HepG2 (cell line): ENCODE measurements around the gene ANKS4B. TPM values are rescaled to one million over a fixed set of nuclear protein-coding genes. Genes with fewer than 3 reads are reported as not detected.

Experiments
- BATF2 ChIP-seq: sonication (generic); formaldehyde crosslinking; IDR thresholded peaks from 2 replicates; pipeline ENCODE4 v1.8.0; 2022; ENCODE audit warnings: mild to moderate bottlenecking, missing genetic modification reagents, moderate library complexity
- DZIP1 ChIP-seq: sonication (generic); formaldehyde crosslinking; IDR thresholded peaks from 2 replicates; pipeline ENCODE4 v1.5.0; 2020; ENCODE audit warnings: mild to moderate bottlenecking, missing genetic modification reagents
- FLYWCH1 ChIP-seq: sonication (generic); formaldehyde crosslinking; IDR thresholded peaks from 2 replicates; pipeline ENCODE4 v1.8.1; 2023; ENCODE audit warnings: mild to moderate bottlenecking, missing genetic modification reagents
- HMGXB3 ChIP-seq: sonication (generic); formaldehyde crosslinking; IDR thresholded peaks from 2 replicates; pipeline ENCODE4 v1.4.0; 2020; ENCODE audit warnings: missing genetic modification reagents, borderline replicate concordance
- MAFF ChIP-seq: IDR thresholded peaks from 2 replicates; pipeline ENCODE4 v1.6.1; 2011; ENCODE audit warnings: low read depth, low read length, improper control_type of control experiment
- PBX3 ChIP-seq: sonication (generic); formaldehyde crosslinking; IDR thresholded peaks from 2 replicates; pipeline ENCODE4 v1.8.1; 2023; ENCODE audit warnings: missing genetic modification reagents, inconsistent platforms, borderline replicate concordance
- RFX1 ChIP-seq: fragments of 450-650 bp; IDR thresholded peaks from 2 replicates; pipeline ENCODE4 v1.6.1; 2017
- SNAPC4 ChIP-seq: sonication (generic); formaldehyde crosslinking; IDR thresholded peaks from 2 replicates; pipeline ENCODE4 v1.4.0; 2020; ENCODE audit warnings: mild to moderate bottlenecking, missing genetic modification reagents
- ZNF558 ChIP-seq: sonication (generic); formaldehyde crosslinking; IDR thresholded peaks from 2 replicates; pipeline ENCODE4 v1.9.0; 2022; ENCODE audit warnings: mild to moderate bottlenecking, missing genetic modification reagents, borderline replicate concordance
- ZNF614 ChIP-seq: IDR thresholded peaks from 2 replicates; pipeline ENCODE4 v1.6.1; 2018; ENCODE audit warnings: missing biosample characterization, missing genetic modification reagents, inconsistent platforms, borderline replicate concordance
- ZSCAN30 ChIP-seq: sonication (generic); formaldehyde crosslinking; IDR thresholded peaks from 2 replicates; pipeline ENCODE4 v1.5.0; 2020; ENCODE audit warnings: mild to moderate bottlenecking, missing genetic modification reagents
- polyA plus RNA-seq, 8 experiments: library from polyadenylated mRNA; depleted of rRNA in 3 of 8; stranded (reverse) in 7 of 8; unstranded in 1 of 8; fragments of >200 nt; fragmentation: Illumina TruSeq in 4 of 8; extraction: Trizol in 4 of 8; gene quantifications; 2 replicates each; pipeline versions ENCODE4 v1.2.1 to v1.2.3, GENCODE V29; 2011 to 2016; ENCODE audit warnings: low read depth in 4 of 8, missing spikeins in 1 of 8, mixed read lengths in 1 of 8; ENCODE audit not compliant: insufficient read depth in 1 of 8
- total RNA-seq, 5 experiments: library from RNA; depleted of rRNA; stranded (reverse); fragments of >200 nt; fragmentation: Illumina TruSeq; extraction: Trizol; gene quantifications; 2 replicates each; pipeline ENCODE4 v1.2.3, GENCODE V29; 2016; ENCODE audit warnings: low read depth in 1 of 5

Gene ANKS4B
- total and polyA plus RNA-seq, 2 of the 13 experiments (the other 11 are each of a cell fraction or from before 2014, with no cell fraction given) = 6.5 to 30.0 TPM

- TF ChIP-seq DZIP1 (CRISPR knock-in tag) (peak; percentile 89; the same call in 1 of the 2 replicates), ZSCAN30 (CRISPR knock-in tag) (peak; percentile 64; the same call in 1 of the 2 replicates), BATF2 (CRISPR knock-in tag) (no peak), HMGXB3 (no peak; the same call in 1 of the 2 replicates), RFX1 (no peak), FLYWCH1 (CRISPR knock-in tag) (0 out of 2 replicates have a peak, but pooled peaks have one; percentile 54), MAFF (no peak), PBX3 (no peak), ZNF558 (CRISPR knock-in tag) (peak; percentile 36; the same call in 1 of the 2 replicates), ZNF614 (peak; percentile 73; the same call in 1 of the 2 replicates), SNAPC4 (peak; percentile 42; the same call in 1 of the 2 replicates)
Measured at GRCh38 chr16:21301168-21301894, 67.8 kb downstream of the ANKS4B start (continued).
